A673 (cell line): ENCODE data around the gene SART3. TPM values are rescaled to one million over a fixed set of nuclear protein-coding genes. Genes with fewer than 3 reads are reported as not detected.

Experiments used
- BruUV-seq: library from RNA; stranded (reverse); fragments of 400-500 nt; replicated peaks from 2 replicates; lab custom pipeline; 2021; lab: Mats Ljungman, UMichigan
- CTCF ChIA-PET: fragments of 300-600 bp; sonication (Branson Sonifier 250); formaldehyde crosslinking; loops from one replicate; lab custom pipeline; 2022; ENCODE audit warnings: antibody characterized with exemption; lab: Charles Lee
- POLR2A ChIA-PET: fragments of 300-600 bp; sonication (Branson Sonifier 250); formaldehyde crosslinking; loops from one replicate; lab custom pipeline; 2022; ENCODE audit warnings: antibody characterized with exemption; ENCODE audit not compliant: low non-redundant PET; lab: Charles Lee
- DNase-seq: peaks from one replicate; pipeline ENCODE4 v3.0.0-alpha.2; 2015; ENCODE audit warnings: low spot score
- H3K27ac ChIP-seq: fragments of 200-600 bp; sonication (generic); 2 replicates; pipeline ENCODE4 v1.5.1; 2016; ENCODE audit warnings: mixed run types, low read depth, mild to moderate bottlenecking, mixed read lengths, antibody characterized with exemption, low read length; ENCODE audit not compliant: poor library complexity, severe bottlenecking
- H3K27me3 ChIP-seq: fragments of 200-600 bp; sonication (generic); replicated peaks from 2 replicates; pipeline ENCODE4 v1.6.1; 2017; ENCODE audit warnings: mixed run types, low read depth, mild to moderate bottlenecking, mixed read lengths, antibody characterized with exemption, low read length; ENCODE audit not compliant: insufficient read depth, poor library complexity
- H3K36me3 ChIP-seq: fragments of 200-600 bp; sonication (generic); 2 replicates; pipeline ENCODE4 v1.6.1; 2016; ENCODE audit warnings: mixed run types, mild to moderate bottlenecking, mixed read lengths, antibody characterized with exemption, low read length; ENCODE audit not compliant: insufficient read depth, poor library complexity, severe bottlenecking
- H3K4me1 ChIP-seq: fragments of 200-600 bp; sonication (generic); 2 replicates; pipeline ENCODE4 v1.6.1; 2017; ENCODE audit warnings: mixed run types, mild to moderate bottlenecking, mixed read lengths, antibody characterized with exemption, low read length; ENCODE audit not compliant: insufficient read depth, poor library complexity, severe bottlenecking
- H3K4me3 ChIP-seq: fragments of 200-600 bp; sonication (generic); 2 replicates; pipeline ENCODE4 v1.5.1; 2016; ENCODE audit warnings: low read depth, mixed run types, mild to moderate bottlenecking, mixed read lengths, low read length; ENCODE audit not compliant: poor library complexity, severe bottlenecking
- H3K9me3 ChIP-seq: fragments of 200-600 bp; sonication (generic); 2 replicates; pipeline ENCODE4 v1.6.1; 2016; ENCODE audit warnings: mixed run types, low read depth, mild to moderate bottlenecking, mixed read lengths, antibody characterized with exemption, low read length; ENCODE audit not compliant: poor library complexity, severe bottlenecking
- EZH2 ChIP-seq: fragments of 200-600 bp; sonication (generic); IDR thresholded peaks from 2 replicates; pipeline ENCODE4 v1.6.1; 2017; ENCODE audit warnings: borderline replicate concordance, low read depth, mild to moderate bottlenecking, mixed read lengths, antibody characterized with exemption, low read length; ENCODE audit not compliant: poor library complexity, severe bottlenecking
- intact Hi-C: fragments of 100-400 bp; cut with micrococcal nuclease; formaldehyde crosslinking; loops from one replicate; pipeline ENCODE4 v1.10.0; 2022; ENCODE audit not compliant: unreplicated experiment
- total RNA-seq: library from RNA; stranded (reverse); gene quantifications from 2 replicates; pipeline ENCODE4 v1.2.3, GENCODE V29; 2021
- TF ChIP-seq, protein P1 (sequence below): fragments of 300-800, 200-600 bp; sonication (generic); conservative IDR thresholded peaks from 2 replicates; pipeline ENCODE4 v1.5.1; 2017; ENCODE audit warnings: low read depth, mild to moderate bottlenecking, antibody characterized with exemption, low read length, moderate library complexity, mixed read lengths

The SART3 gene
- total RNA-seq, 1 experiment from 2014 or later, result 99.3 TPM

DNA sequence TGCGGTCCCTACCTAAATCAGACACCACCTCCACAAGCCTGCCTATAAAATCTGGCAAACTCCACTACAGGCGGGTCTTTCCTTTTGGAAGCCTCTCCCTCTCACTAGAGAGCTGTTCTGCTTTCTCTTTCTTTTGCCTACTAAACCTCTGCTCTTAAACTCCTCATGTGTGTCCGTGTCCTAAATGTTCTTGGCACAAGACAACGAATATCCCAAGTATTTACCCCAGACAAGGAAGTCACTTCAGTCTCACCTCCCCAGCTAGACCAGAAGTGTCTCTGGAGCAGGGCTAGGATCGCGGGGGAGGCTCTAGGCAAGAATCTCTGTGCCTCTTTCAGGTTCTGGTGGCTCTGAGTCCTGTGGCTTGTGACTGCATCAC lies 83.1 kb downstream of the SART3 start:
- DNase-seq, result no peak
- Histone ChIP-seq H3K27me3 (peaks cover 17% of the 10 kb centered on the region), H3K9me3 (no peaks in the 10 kb centered on the region), H3K36me3 (no peaks in the 10 kb centered on the region), H3K4me1 (no peaks in the 10 kb centered on the region), H3K27ac (no peak overlapping the region), H3K4me3 (no peak overlapping the region)
- TF ChIP-seq EZH2, result no peak
- TF ChIP-seq, protein P1, sequence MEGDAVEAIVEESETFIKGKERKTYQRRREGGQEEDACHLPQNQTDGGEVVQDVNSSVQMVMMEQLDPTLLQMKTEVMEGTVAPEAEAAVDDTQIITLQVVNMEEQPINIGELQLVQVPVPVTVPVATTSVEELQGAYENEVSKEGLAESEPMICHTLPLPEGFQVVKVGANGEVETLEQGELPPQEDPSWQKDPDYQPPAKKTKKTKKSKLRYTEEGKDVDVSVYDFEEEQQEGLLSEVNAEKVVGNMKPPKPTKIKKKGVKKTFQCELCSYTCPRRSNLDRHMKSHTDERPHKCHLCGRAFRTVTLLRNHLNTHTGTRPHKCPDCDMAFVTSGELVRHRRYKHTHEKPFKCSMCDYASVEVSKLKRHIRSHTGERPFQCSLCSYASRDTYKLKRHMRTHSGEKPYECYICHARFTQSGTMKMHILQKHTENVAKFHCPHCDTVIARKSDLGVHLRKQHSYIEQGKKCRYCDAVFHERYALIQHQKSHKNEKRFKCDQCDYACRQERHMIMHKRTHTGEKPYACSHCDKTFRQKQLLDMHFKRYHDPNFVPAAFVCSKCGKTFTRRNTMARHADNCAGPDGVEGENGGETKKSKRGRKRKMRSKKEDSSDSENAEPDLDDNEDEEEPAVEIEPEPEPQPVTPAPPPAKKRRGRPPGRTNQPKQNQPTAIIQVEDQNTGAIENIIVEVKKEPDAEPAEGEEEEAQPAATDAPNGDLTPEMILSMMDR, result no peak
- intact Hi-C loops, result no loop called here
- CTCF ChIA-PET, result interaction anchor here (0.5 kb wide), 1 partner anchor 17 kb away, joined by 3 read pairs; no protein-coding TSS in a partner anchor
- no TSS peak for BruUV-seq
- POLR2A ChIA-PET, result no interaction called here

DNA sequence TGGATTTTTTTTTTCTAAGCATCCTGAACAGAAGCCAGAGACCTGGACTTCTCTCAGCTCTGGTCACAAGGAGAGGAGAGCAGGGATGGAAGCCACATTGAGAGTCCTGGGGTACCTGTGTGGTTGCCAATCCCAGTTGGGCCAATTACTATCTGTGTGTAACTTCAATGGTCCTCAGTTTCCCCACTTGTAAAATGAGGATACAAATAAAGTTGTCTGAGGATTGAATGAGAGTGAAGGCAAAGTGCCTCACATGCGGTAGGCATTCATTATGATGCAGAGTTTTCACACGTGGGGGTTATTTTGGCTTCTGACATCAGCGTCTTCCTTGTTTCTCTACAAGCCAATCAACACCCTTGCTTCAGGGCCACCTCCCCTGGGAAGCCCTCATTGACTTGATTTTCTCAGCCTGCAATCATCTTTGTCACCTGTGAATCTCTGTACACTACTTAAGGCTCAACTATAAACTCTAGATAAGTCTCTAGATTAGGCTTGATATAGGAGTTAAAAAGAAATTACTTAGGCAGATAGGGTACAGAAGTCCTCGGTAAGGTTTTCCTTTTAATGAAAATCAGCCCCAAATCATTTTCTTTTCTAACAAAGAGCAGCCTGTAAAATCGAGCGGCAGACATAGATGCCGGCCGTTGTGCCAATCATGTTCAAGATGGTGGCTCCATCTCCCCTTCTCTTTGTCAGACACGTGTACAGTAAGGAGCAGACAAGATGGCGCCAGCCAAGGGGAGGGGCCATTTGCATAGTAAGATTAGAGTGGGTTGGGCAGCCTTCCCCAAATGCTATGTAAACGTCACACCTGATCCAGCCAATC lies 83.7 kb downstream of the SART3 start:
- DNase-seq, result no peak
- POLR2A ChIA-PET, result no interaction called here
- H3K27me3 ChIP-seq, result peaks cover 23% of the 10 kb centered on the region
- no peaks in the 10 kb centered on the region for H3K36me3 ChIP-seq
- no peaks in the 10 kb centered on the region for H3K4me1 ChIP-seq
- H3K27ac ChIP-seq, result no peak overlapping the region
- CTCF ChIA-PET, result no interaction called here
- no peak overlapping the region for H3K4me3 ChIP-seq
- intact Hi-C loops, result no loop called here
- TF ChIP-seq EZH2, result no peak
- TF ChIP-seq, protein P1, result no peak
- no peaks in the 10 kb centered on the region for H3K9me3 ChIP-seq
- no TSS peak for BruUV-seq

DNA sequence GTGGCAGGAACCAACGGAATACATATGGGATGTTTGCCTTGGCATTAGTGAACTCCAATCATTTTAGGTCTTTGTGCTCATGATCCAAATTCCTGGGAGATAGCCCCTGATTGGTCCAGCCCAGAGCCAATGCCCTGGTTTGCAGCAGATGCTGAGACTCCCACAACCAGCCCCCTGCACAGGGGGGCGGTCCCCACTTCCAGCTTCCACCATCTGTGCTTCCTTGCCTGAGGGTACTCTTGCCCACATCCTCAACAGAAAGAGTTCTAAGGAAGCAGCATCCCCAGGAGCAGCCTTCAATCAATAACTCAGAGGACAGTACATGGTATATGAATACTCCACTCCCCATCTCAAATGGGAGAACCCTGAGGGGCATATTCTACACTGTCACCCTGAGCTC lies 85.6 kb downstream of the SART3 start:
- Histone ChIP-seq H3K36me3 (no peaks in the 10 kb centered on the region), H3K4me1 (no peaks in the 10 kb centered on the region), H3K9me3 (no peaks in the 10 kb centered on the region), H3K27me3 (peaks cover 30% of the 10 kb centered on the region), H3K4me3 (no peak overlapping the region), H3K27ac (no peak overlapping the region)
- intact Hi-C loops, result no loop called here
- BruUV-seq, result no TSS peak
- TF ChIP-seq EZH2, result no peak
- TF ChIP-seq, protein P1, result no peak
- CTCF ChIA-PET, result no interaction called here
- no peak for DNase-seq
- POLR2A ChIA-PET, result no interaction called here
